ENCODE data around the gene PRICKLE3.
A peak's percentile ranks its signal among the peaks of the same experiment; 100 is the strongest.
"Not testable (repeated sequence)": the region's sequence is repeated elsewhere in the genome, so short reads cannot be mapped to it uniquely, and the experiment has no call there.

PRICKLE3 gene

GRCh38 chrX:49147282-49147681 is 38.9 kb downstream of the PRICKLE3 start:
- in situ Hi-C loops (cut with HindIII; ENCODE audit: low pct_ligation_motif_present, low sequenced_read_pairs), result no loop called here
- DNase-seq, result no peak
- Histone ChIP-seq H3K4me3 (ENCODE audit: low read depth, low read length) (no peak overlapping the region), H3K27ac (no peak overlapping the region), H3K27me3 (replicated peaks) (no peaks in the 10 kb centered on the region), H3K36me3 (replicated peaks) (no peaks in the 10 kb centered on the region)
- TF ChIP-seq, protein P1, sequence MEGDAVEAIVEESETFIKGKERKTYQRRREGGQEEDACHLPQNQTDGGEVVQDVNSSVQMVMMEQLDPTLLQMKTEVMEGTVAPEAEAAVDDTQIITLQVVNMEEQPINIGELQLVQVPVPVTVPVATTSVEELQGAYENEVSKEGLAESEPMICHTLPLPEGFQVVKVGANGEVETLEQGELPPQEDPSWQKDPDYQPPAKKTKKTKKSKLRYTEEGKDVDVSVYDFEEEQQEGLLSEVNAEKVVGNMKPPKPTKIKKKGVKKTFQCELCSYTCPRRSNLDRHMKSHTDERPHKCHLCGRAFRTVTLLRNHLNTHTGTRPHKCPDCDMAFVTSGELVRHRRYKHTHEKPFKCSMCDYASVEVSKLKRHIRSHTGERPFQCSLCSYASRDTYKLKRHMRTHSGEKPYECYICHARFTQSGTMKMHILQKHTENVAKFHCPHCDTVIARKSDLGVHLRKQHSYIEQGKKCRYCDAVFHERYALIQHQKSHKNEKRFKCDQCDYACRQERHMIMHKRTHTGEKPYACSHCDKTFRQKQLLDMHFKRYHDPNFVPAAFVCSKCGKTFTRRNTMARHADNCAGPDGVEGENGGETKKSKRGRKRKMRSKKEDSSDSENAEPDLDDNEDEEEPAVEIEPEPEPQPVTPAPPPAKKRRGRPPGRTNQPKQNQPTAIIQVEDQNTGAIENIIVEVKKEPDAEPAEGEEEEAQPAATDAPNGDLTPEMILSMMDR (IDR thresholded peaks at IDR 0.05; ENCODE audit: low read depth, low read length, missing control alignments), result no peak

DNA sequence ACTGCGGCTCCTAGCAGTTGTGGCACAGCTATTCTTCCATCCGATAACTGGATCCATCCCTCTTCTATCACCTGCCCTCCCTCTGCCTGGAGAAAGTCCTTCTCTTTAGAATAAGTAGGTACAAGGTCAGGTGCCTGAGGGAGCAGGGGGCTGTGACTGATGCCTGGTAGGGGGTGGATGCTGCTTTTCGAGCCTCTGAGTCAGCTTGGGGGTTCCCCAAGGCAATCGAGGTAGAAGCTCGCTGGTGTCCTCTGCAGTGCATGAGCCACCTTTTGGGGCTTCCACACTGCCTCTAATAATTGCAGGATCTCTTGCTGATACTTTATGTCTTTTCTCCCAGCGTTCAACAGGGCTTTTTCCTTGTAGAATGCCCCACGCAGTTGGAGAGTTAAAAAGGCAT is 43.0 kb downstream of the PRICKLE3 start:
- H3K4me3 ChIP-seq (ENCODE audit: low read depth, low read length); in situ Hi-C loops (cut with HindIII; ENCODE audit: low pct_ligation_motif_present, low sequenced_read_pairs); H3K27me3 ChIP-seq (replicated peaks); H3K36me3 ChIP-seq (replicated peaks); DNase-seq; H3K27ac ChIP-seq: not testable (repeated sequence)

- in situ Hi-C loops (cut with HindIII; ENCODE audit: low pct_ligation_motif_present, low sequenced_read_pairs); DNase-seq; H3K4me3 ChIP-seq (ENCODE audit: low read depth, low read length); H3K27me3 ChIP-seq (replicated peaks); H3K36me3 ChIP-seq (replicated peaks); H3K27ac ChIP-seq: not testable (repeated sequence)
- TF ChIP-seq, protein P1 (IDR thresholded peaks at IDR 0.05; ENCODE audit: low read depth, low read length, missing control alignments), result peak; percentile 62
These were observed 43.9 kb downstream of the PRICKLE3 start for GRCh38 chrX:49142264-49142663.

- DNase-seq, result no peak
- no peak overlapping the region for H3K4me3 ChIP-seq (ENCODE audit: low read depth, low read length)
- TF ChIP-seq, protein P1 (IDR thresholded peaks at IDR 0.05; ENCODE audit: low read depth, low read length, missing control alignments), result no peak
- in situ Hi-C loops (cut with HindIII; ENCODE audit: low pct_ligation_motif_present, low sequenced_read_pairs), result no loop called here
- no peaks in the 10 kb centered on the region for H3K36me3 ChIP-seq (replicated peaks)
- H3K27ac ChIP-seq, result no peak overlapping the region
- no peaks in the 10 kb centered on the region for H3K27me3 ChIP-seq (replicated peaks)
These were observed 46.5 kb downstream of the PRICKLE3 start for GRCh38 chrX:49139713-49140112.

GRCh38 chrX:49137492-49137891 is 48.7 kb downstream of the PRICKLE3 start:
- H3K36me3 ChIP-seq (replicated peaks), result no peaks in the 10 kb centered on the region
- no peak overlapping the region for H3K27ac ChIP-seq
- H3K27me3 ChIP-seq (replicated peaks), result no peaks in the 10 kb centered on the region
- in situ Hi-C loops (cut with HindIII; ENCODE audit: low pct_ligation_motif_present, low sequenced_read_pairs), result no loop called here
- no peak overlapping the region for H3K4me3 ChIP-seq (ENCODE audit: low read depth, low read length)
- DNase-seq, result no peak
- TF ChIP-seq, protein P1 (IDR thresholded peaks at IDR 0.05; ENCODE audit: low read depth, low read length, missing control alignments), result no peak

DNA sequence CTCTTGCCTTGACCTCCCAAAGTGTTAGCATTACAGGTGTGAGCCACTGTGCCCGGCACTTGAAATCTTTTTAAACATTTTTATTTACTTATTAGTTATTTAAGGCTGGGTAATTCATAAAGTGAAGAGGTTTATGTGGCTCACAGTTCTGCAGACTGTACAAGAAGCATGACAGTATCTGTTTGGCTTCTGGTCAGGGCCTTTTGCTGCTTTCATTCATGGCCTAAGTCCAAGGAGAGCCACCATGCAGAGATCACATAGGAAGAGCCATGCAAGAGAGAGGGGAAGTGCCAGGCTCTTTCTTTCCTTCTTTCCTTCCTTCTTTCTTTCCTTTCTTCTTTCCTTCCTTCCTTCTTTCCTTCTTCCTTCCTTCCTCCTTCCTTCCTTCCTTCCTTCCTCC is 52.4 kb downstream of the PRICKLE3 start:
- no peak for DNase-seq
- no peak overlapping the region for H3K4me3 ChIP-seq (ENCODE audit: low read depth, low read length)
- no peak overlapping the region for H3K27ac ChIP-seq
- H3K27me3 ChIP-seq (replicated peaks), result no peaks in the 10 kb centered on the region
- TF ChIP-seq, protein P1 (IDR thresholded peaks at IDR 0.05; ENCODE audit: low read depth, low read length, missing control alignments), result no peak
- in situ Hi-C loops (cut with HindIII; ENCODE audit: low pct_ligation_motif_present, low sequenced_read_pairs), result no loop called here
- H3K36me3 ChIP-seq (replicated peaks), result no peaks in the 10 kb centered on the region

GRCh38 chrX:49132275-49132674 is 53.9 kb downstream of the PRICKLE3 start:
- in situ Hi-C loops (cut with HindIII; ENCODE audit: low pct_ligation_motif_present, low sequenced_read_pairs); H3K27ac ChIP-seq; H3K4me3 ChIP-seq (ENCODE audit: low read depth, low read length); H3K27me3 ChIP-seq (replicated peaks); DNase-seq; H3K36me3 ChIP-seq (replicated peaks): not testable (repeated sequence)

Data from brain microvascular endothelial cell (primary cell).